ENCODE data around the gene PEX5L.

The PEX5L gene

DNA sequence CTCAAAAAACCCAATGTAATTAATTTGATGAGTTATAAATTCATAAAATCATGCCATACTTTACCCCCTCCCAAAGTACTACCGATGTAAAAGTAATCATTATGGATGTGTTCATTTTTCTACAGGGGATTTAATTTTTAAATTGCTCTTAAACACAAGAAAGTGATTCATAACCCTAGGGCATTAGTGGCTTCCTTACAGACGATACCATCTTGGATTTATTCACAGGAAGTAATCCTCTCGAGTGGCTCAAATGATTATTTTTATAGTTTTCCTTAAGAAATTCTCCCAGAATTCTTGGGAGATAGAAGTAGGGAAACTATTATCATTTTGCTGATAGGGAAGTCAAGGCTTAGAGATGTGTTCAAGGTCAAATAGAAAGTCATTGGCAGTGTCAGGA lies 80.9 kb downstream of the PEX5L start:
- Histone ChIP-seq H3K9ac (ENCODE audit: low read length) (no peak overlapping the region), H2AFZ (ENCODE audit: low read depth, low read length) (no peak overlapping the region), H3K9me3 (ENCODE audit: insufficient read depth, low read length) (no peaks in the 10 kb centered on the region), H4K20me1 (ENCODE audit: insufficient read depth, low read length) (no peaks in the 10 kb centered on the region), H3K27ac (ENCODE audit: low read length) (no peak overlapping the region), H3K4me3 (ENCODE audit: low read length) (no peak overlapping the region), H3K4me2 (ENCODE audit: low read length) (no peak overlapping the region; the same call in 1 of the 2 replicates), H3K27me3 (ENCODE audit: low read depth, low read length) (no peaks in the 10 kb centered on the region), H3K36me3 (replicated peaks; ENCODE audit: low read depth, low read length) (no peaks in the 10 kb centered on the region), H3K4me1 (ENCODE audit: low read length) (peaks cover 12% of the 10 kb centered on the region), H3K79me2 (ENCODE audit: low read length) (no peaks in the 10 kb centered on the region)
- TF ChIP-seq, protein P1, sequence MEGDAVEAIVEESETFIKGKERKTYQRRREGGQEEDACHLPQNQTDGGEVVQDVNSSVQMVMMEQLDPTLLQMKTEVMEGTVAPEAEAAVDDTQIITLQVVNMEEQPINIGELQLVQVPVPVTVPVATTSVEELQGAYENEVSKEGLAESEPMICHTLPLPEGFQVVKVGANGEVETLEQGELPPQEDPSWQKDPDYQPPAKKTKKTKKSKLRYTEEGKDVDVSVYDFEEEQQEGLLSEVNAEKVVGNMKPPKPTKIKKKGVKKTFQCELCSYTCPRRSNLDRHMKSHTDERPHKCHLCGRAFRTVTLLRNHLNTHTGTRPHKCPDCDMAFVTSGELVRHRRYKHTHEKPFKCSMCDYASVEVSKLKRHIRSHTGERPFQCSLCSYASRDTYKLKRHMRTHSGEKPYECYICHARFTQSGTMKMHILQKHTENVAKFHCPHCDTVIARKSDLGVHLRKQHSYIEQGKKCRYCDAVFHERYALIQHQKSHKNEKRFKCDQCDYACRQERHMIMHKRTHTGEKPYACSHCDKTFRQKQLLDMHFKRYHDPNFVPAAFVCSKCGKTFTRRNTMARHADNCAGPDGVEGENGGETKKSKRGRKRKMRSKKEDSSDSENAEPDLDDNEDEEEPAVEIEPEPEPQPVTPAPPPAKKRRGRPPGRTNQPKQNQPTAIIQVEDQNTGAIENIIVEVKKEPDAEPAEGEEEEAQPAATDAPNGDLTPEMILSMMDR (IDR thresholded peaks at IDR 0.05; ENCODE audit: low read depth, low read length), result no peak
- TF ChIP-seq EZH2phosphoT487 (IDR thresholded peaks at IDR 0.05; ENCODE audit: low read depth), result no peak

DNA sequence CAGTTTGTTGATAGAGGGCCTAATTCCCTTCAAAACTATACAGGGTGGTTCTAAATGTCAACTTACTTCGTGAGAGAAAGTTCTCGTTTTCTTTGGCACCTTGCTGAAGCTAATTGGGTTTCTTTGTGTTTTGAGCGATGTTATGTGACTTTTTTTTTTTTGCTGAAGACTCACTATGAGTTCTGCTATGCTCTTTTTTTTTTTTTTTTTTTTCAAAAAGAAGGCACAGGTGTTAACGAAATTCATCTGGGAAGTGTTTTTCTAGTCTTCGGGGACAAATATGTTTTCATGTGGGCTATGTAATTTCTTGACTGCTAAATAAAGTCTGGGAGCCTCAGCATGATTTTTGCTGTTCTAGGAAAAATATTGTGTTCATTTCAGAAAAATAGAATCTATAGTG lies 81.5 kb downstream of the PEX5L start:
- Histone ChIP-seq H3K36me3 (replicated peaks; ENCODE audit: low read depth, low read length) (no peaks in the 10 kb centered on the region), H3K4me2 (ENCODE audit: low read length) (no peak overlapping the region), H3K9ac (ENCODE audit: low read length) (no peak overlapping the region), H2AFZ (ENCODE audit: low read depth, low read length) (no peak overlapping the region), H3K4me3 (ENCODE audit: low read length) (no peak overlapping the region), H3K79me2 (ENCODE audit: low read length) (no peaks in the 10 kb centered on the region), H3K27ac (ENCODE audit: low read length) (no peak overlapping the region), H4K20me1 (ENCODE audit: insufficient read depth, low read length) (no peaks in the 10 kb centered on the region), H3K4me1 (ENCODE audit: low read length) (peaks cover 12% of the 10 kb centered on the region), H3K27me3 (ENCODE audit: low read depth, low read length) (no peaks in the 10 kb centered on the region), H3K9me3 (ENCODE audit: insufficient read depth, low read length) (no peaks in the 10 kb centered on the region)
- TF ChIP-seq, protein P1 (IDR thresholded peaks at IDR 0.05; ENCODE audit: low read depth, low read length), result no peak
- no peak for TF ChIP-seq EZH2phosphoT487 (IDR thresholded peaks at IDR 0.05; ENCODE audit: low read depth)

DNA sequence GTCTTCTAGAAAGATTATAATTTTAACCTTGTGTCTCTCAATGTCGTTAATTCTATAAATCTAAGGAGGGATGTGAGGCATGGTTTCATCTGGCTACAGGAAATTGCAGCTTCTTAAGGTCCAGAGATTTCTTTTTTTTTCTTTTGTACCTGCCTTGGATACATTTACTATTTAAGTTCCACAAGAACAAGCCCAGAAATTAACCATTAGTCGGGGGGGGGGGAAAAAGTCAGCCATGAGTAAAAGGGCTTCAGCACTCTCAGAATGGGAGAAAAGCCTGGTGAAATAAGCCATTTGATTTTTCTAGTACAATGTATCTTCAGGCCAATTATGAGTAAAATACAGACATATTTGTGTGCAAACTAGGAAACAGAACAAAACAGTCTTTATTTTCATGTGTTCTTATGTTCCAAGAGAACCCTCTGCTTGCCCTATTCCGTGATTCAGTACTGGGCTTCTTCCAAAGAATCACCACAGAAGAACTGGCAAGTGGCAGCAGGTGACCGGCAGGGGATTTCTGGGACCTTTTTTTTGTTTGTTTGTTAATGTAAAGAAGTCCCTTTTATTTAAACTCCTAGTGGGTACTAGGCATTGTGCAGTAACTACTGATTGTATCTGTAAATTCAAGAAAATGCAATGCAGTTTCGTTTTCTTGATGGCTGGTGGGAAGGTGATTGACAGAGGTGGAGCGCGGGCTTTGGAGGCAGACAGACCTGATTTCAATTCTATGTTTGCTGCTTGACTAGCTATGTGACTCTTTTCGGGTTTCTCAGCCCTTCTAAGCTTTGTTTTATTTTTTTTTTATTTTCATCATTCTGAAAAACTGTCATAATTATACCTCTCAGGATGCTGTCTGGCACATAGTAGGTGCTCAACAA lies 82.5 kb downstream of the PEX5L start:
- no peak for TF ChIP-seq EZH2phosphoT487 (IDR thresholded peaks at IDR 0.05; ENCODE audit: low read depth)
- TF ChIP-seq, protein P1 (IDR thresholded peaks at IDR 0.05; ENCODE audit: low read depth, low read length), result no peak
- no peak overlapping the region for H3K4me3 ChIP-seq (ENCODE audit: low read length)
- no peak overlapping the region for H3K4me2 ChIP-seq (ENCODE audit: low read length)

DNA sequence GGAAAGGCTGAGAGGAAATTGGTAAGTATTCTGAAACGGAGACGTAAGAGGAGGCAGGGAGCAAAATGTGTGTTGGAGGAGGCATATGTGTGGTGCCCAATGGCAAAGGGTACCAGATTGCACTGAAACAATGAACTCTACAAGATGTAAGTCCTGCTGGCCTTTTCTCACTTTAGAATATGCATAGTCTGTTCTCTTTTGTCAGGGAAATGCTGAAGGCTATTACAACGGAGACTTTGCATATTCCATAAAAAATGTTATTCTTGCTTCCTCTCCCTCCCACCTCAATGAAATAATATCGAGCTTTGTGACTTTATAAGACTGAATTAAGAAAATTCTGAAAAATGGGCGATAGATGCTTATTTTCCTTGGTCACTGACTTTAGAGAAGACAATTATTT lies 85.9 kb downstream of the PEX5L start:
- no peak overlapping the region for H3K4me3 ChIP-seq (ENCODE audit: low read length)
- H3K9me3 ChIP-seq (ENCODE audit: insufficient read depth, low read length), result no peaks in the 10 kb centered on the region
- H4K20me1 ChIP-seq (ENCODE audit: insufficient read depth, low read length), result no peaks in the 10 kb centered on the region
- TF ChIP-seq, protein P1 (IDR thresholded peaks at IDR 0.05; ENCODE audit: low read depth, low read length), result no peak
- TF ChIP-seq EZH2phosphoT487 (IDR thresholded peaks at IDR 0.05; ENCODE audit: low read depth), result no peak
- H3K27ac ChIP-seq (ENCODE audit: low read length), result no peak overlapping the region
- no peaks in the 10 kb centered on the region for H3K27me3 ChIP-seq (ENCODE audit: low read depth, low read length)
- no peak overlapping the region for H2AFZ ChIP-seq (ENCODE audit: low read depth, low read length)
- H3K9ac ChIP-seq (ENCODE audit: low read length), result no peak overlapping the region
- H3K36me3 ChIP-seq (replicated peaks; ENCODE audit: low read depth, low read length), result no peaks in the 10 kb centered on the region
- H3K4me2 ChIP-seq (ENCODE audit: low read length), result no peak overlapping the region
- H3K79me2 ChIP-seq (ENCODE audit: low read length), result no peaks in the 10 kb centered on the region
- 0 out of 2 replicates have a peak, but pooled peaks cover 2% of the 10 kb centered on the region for H3K4me1 ChIP-seq (ENCODE audit: low read length)

More for the DNA sequence above, 82.5 kb downstream of the PEX5L start:
- no peaks in the 10 kb centered on the region for H3K79me2 ChIP-seq (ENCODE audit: low read length)
- H3K27ac ChIP-seq (ENCODE audit: low read length), result no peak overlapping the region
- H3K4me1 ChIP-seq (ENCODE audit: low read length), result peaks cover 12% of the 10 kb centered on the region
- H3K36me3 ChIP-seq (replicated peaks; ENCODE audit: low read depth, low read length), result no peaks in the 10 kb centered on the region
- no peaks in the 10 kb centered on the region for H3K27me3 ChIP-seq (ENCODE audit: low read depth, low read length)
- no peak overlapping the region for H3K9ac ChIP-seq (ENCODE audit: low read length)
- no peaks in the 10 kb centered on the region for H3K9me3 ChIP-seq (ENCODE audit: insufficient read depth, low read length)
- H2AFZ ChIP-seq (ENCODE audit: low read depth, low read length), result no peak overlapping the region
- no peaks in the 10 kb centered on the region for H4K20me1 ChIP-seq (ENCODE audit: insufficient read depth, low read length)

Measured in OCI-LY3 (cell line).